Left lung (tissue), 10 donors: ENCODE measurements around the gene ATOH8. TPM values are rescaled to one million over a fixed set of nuclear protein-coding genes. Genes with fewer than 3 reads are reported as not detected.

Experiments used
- ATAC-seq: fragments of 200-7000 bp; cut with Tn5 transposase; one replicate; pipeline ENCODE4 v1.9.1; 2020; ENCODE audit warnings: moderate library complexity
- DNase-seq, 4 donors: peaks; one replicate each; pipeline ENCODE4 v3.0.0-alpha.2; 2013 to 2020
- H3K27ac ChIP-seq, 2 donors: fragments of 200-600 bp; sonication (generic) in 1 of 2; one replicate each; pipeline versions ENCODE4 v1.5.0 to v1.8.0; 2020 to 2021
- H3K27me3 ChIP-seq, 2 donors: fragments of 200-600 bp; sonication (generic) in 1 of 2; one replicate each; pipeline versions ENCODE4 v1.5.0 to v1.8.0; 2020 to 2021
- H3K36me3 ChIP-seq, 2 donors: fragments of 200-600 bp; sonication (generic) in 1 of 2; one replicate each; pipeline versions ENCODE4 v1.5.0 to v1.8.0; 2020 to 2021
- H3K4me1 ChIP-seq, 2 donors: fragments of 200-600 bp; one replicate each; pipeline ENCODE4 v1.8.0; 2021
- H3K4me3 ChIP-seq, 2 donors: fragments of 200-600 bp; sonication (generic) in 1 of 2; one replicate each; pipeline versions ENCODE4 v1.5.0 to v1.8.0; 2020 to 2021; ENCODE audit warnings: mild to moderate bottlenecking in 1 of 2
- H3K9me3 ChIP-seq, 2 donors: fragments of 200-600 bp; sonication (generic) in 1 of 2; one replicate each; pipeline versions ENCODE4 v1.5.0 to v1.8.0; 2020 to 2021
- intact Hi-C, 2 donors: fragments of 100-400 bp; cut with DNase I; formaldehyde crosslinking; loops; one replicate each; pipeline versions ENCODE4 v1.11.2 to v1.14.2; 2022
- polyA plus RNA-seq, 6 donors: library from polyadenylated mRNA; unstranded; fragments of 120-200 nt; gene quantifications; one replicate each; pipeline ENCODE4 v1.2.1, GENCODE V29; 2013; ENCODE audit not compliant: insufficient read length in 6 of 6
- total RNA-seq, 2 donors: library from RNA; stranded (reverse); fragmentation: NEBNext Ultra II Directional; extraction: Animal tissue kit (Norgen Biotek cat#: 25700); gene quantifications; one replicate each; pipeline ENCODE4 v1.2.1, GENCODE V29; 2021
- TF ChIP-seq, protein P1 (sequence below), 2 donors: fragments of 200-600 bp; sonication (generic) in 1 of 2; IDR thresholded peaks; one replicate each; pipeline versions ENCODE4 v1.5.0 to v1.8.0; 2021; ENCODE audit warnings: antibody characterized with exemption in 2 of 2
- donor health status: DM: no; HTN: yes; CAD: no.
- donor health status: DM: no; HTN: no; CAD: no.

ATOH8 gene
- total and polyA plus RNA-seq, 8 donors, result 24.7 to 36.5 (median 34.3) TPM

DNA sequence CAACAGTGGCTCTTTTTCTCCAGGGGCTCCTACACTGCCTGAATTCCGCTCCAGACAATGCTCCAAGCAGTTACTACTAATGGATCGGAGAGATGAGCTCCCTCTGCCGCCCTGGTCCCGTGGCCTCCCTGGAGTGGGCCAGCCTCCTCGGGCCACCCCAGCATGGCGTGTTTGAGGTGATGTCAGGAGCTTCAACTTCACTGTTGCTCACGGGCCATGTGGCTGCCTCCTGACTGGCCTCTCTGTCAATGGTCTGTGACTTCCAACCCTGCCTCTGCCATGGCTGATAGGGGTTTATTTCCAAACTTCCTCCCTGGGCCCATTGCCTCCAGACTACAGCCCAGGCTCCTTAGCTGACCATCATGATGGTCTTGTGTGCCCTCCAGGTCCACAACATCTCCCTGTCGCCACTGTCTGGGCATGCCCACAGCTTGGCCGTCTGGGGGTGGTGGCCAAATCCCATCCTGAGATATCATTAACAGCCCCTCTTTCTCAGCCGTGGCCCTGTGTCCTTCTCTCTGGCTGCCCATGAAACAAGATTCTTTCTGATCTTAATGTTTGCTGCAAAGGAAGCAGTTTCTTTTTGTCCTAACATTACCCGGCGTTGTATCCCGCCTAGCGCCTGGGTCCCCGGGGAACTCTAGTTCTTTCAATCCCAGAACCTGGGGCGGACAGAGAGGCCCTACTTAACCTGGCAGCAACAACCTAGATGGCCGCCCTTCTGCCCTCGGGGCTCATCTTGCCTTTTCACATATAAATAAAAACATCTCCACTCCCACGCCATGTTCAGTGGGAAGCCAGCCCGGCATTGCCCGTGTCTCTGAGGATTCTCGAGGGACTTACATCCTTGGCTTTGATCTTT lies 38.1 kb downstream of the ATOH8 start:
- TF ChIP-seq, protein P1, sequence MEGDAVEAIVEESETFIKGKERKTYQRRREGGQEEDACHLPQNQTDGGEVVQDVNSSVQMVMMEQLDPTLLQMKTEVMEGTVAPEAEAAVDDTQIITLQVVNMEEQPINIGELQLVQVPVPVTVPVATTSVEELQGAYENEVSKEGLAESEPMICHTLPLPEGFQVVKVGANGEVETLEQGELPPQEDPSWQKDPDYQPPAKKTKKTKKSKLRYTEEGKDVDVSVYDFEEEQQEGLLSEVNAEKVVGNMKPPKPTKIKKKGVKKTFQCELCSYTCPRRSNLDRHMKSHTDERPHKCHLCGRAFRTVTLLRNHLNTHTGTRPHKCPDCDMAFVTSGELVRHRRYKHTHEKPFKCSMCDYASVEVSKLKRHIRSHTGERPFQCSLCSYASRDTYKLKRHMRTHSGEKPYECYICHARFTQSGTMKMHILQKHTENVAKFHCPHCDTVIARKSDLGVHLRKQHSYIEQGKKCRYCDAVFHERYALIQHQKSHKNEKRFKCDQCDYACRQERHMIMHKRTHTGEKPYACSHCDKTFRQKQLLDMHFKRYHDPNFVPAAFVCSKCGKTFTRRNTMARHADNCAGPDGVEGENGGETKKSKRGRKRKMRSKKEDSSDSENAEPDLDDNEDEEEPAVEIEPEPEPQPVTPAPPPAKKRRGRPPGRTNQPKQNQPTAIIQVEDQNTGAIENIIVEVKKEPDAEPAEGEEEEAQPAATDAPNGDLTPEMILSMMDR (IDR thresholded peaks at IDR 0.05), result no peak
- ATAC-seq, result no peak
- no peaks in the 10 kb centered on the region for H3K9me3 ChIP-seq
- H3K27me3 ChIP-seq, result no peaks in the 10 kb centered on the region
- no peak overlapping the region for H3K4me3 ChIP-seq
- peaks cover 0 to 16% of the 10 kb centered on the region in 2 donors for H3K36me3 ChIP-seq
- intact Hi-C loops, result no loop called here
- peaks cover 18 to 50% of the 10 kb centered on the region in 2 donors for H3K4me1 ChIP-seq
- DNase-seq, result peak in 2 of 4 donors; percentile 19 to 64
- no peak overlapping the region for H3K27ac ChIP-seq

DNA sequence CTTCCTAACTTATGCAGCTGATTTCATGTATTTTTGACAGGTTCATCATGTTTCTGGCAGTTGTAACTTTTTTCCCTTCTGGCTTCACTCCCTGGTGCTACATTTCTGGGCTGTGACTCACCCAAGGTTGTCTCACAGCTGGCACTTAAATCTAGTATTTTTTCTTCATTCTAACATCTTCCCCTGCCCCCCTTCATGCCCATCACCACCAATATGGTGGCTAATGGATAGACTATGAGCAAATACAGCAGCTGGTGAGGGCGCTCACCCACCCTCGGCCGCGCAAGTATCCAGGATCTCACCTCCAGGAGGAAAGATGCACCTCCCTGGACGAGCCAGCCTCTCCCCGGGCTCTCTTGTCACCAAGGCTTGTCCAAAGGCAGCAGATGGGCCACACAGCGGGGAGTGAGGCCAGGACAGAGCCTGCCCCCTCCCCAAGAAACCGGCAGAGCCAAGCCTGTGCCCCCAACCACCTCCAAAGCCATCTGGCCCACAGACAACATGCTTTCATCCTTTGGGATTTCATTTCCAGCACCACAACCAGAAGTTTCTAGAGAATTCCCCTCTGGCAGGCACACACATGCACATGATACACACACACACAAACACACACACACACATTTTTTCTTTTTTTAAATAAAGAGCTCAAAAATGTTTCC lies 39.1 kb downstream of the ATOH8 start:
- Histone ChIP-seq H3K4me1 (peaks cover 19 to 55% of the 10 kb centered on the region in 2 donors), H3K36me3 (peaks cover 0 to 7% of the 10 kb centered on the region in 2 donors), H3K9me3 (no peaks in the 10 kb centered on the region), H3K4me3 (no peak overlapping the region), H3K27me3 (no peaks in the 10 kb centered on the region), H3K27ac (peak overlapping the region; percentile 49 to 53)
- ATAC-seq (peak; percentile 48), DNase-seq (peak in 2 of 4 donors; percentile 30 to 51)
- TF ChIP-seq, protein P1 (IDR thresholded peaks at IDR 0.05), result no peak
- intact Hi-C loops, result no loop called here

DNA sequence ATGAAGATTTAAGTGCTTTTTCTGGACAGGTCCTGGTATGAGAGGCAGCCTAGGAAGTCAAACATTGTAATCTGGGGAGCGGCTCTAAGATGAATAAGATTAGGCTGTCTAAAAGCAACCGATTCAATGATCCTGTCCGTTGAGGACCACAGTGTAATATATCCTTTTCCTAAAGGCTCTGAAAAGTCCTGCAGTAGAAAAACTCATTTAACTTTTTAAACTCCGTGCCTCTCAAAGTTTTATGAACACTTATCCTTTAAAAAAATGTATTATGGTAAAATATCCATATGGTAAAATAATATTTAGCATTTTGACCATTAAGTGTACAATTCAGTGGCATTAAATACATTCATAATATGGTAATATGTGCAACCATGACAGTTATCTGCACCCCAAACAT lies 39.8 kb downstream of the ATOH8 start:
- ATAC-seq, result peak; percentile 48
- H3K27ac ChIP-seq, result no peak overlapping the region

DNA sequence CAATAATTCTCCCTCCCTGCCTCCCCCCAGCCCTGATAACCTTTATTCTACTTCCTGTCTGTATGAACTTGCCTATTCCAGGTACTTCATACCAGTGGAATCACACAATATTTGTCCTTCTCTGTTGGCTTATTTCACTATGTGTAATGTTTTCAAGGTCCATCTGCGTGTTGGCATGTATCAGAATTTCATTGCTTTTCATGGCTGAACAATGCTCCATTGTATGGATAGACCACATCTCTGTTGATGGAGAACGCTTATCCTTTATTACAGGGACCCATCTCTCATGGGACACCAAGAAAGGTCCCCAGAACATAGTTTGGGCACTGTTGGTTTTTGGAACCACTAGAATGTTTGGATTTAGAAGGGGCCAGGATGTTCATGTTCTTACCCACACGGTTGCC lies 40.2 kb downstream of the ATOH8 start:
- peaks cover 19 to 55% of the 10 kb centered on the region in 2 donors for H3K4me1 ChIP-seq
- TF ChIP-seq, protein P1 (IDR thresholded peaks at IDR 0.05), result no peak
- H3K27ac ChIP-seq, result no peak overlapping the region
- H3K4me3 ChIP-seq, result no peak overlapping the region
- no peaks in the 10 kb centered on the region for H3K27me3 ChIP-seq
- intact Hi-C loops, result no loop called here
- no peaks in the 10 kb centered on the region for H3K9me3 ChIP-seq
- H3K36me3 ChIP-seq, result peaks cover 0 to under 1% of the 10 kb centered on the region in 2 donors
- ATAC-seq (no peak), DNase-seq (no peak)

More for the DNA sequence above, 39.8 kb downstream of the ATOH8 start:
- TF ChIP-seq, protein P1 (IDR thresholded peaks at IDR 0.05), result no peak
- peaks cover 0 to 5% of the 10 kb centered on the region in 2 donors for H3K36me3 ChIP-seq
- H3K4me1 ChIP-seq, result peaks cover 19 to 55% of the 10 kb centered on the region in 2 donors
- no peak for DNase-seq
- no peak overlapping the region for H3K4me3 ChIP-seq
- intact Hi-C loops, result no loop called here
- H3K27me3 ChIP-seq, result no peaks in the 10 kb centered on the region
- H3K9me3 ChIP-seq, result no peaks in the 10 kb centered on the region
